Keratinocyte (primary cell): Measurements from ENCODE around the gene HOXD10. TPM values are rescaled to one million over a fixed set of nuclear protein-coding genes. Genes with fewer than 3 reads are reported as not detected.

Experiments used
- DNase-seq: peaks from one replicate; pipeline ENCODE4 v3.0.0-alpha.2; 2011; ENCODE audit warnings: low read depth, missing footprints, low spot score
- FAIRE-seq: peaks from 2 replicates; lab custom pipeline; 2011; peaks lifted over from hg19 to GRCh38; lab: Jason Lieb, UNC
- H2AFZ ChIP-seq: 2 replicates; pipeline ENCODE4 v1.6.0; 2012; ENCODE audit warnings: low read length, control low read depth, inconsistent platforms; ENCODE audit not compliant: control insufficient read depth
- H3K27ac ChIP-seq: 2 replicates; pipeline ENCODE4 v1.5.1; 2011; ENCODE audit warnings: low read length; ENCODE audit not compliant: control insufficient read depth, insufficient read depth
- H3K27me3 ChIP-seq: 3 replicates; pipeline ENCODE4 v1.6.0; 2011; ENCODE audit warnings: low read length; ENCODE audit not compliant: control insufficient read depth, insufficient read depth; ENCODE audit errors: extremely low read depth
- H3K36me3 ChIP-seq, 2 experiments: 2 replicates in 1 of 2; 3 replicates in 1 of 2; pipeline ENCODE4 v1.5.1; 2011; ENCODE audit warnings: low read length in 2 of 2, mild to moderate bottlenecking in 1 of 2; ENCODE audit not compliant: control insufficient read depth in 2 of 2, insufficient read depth in 2 of 2; ENCODE audit errors: extremely low read depth in 1 of 2
- H3K4me1 ChIP-seq: 3 replicates; pipeline ENCODE4 v1.5.1; 2011; ENCODE audit warnings: low read length; ENCODE audit not compliant: control insufficient read depth, insufficient read depth; ENCODE audit errors: extremely low read depth
- H3K4me2 ChIP-seq: 3 replicates; pipeline ENCODE4 v1.6.0; 2011; ENCODE audit warnings: low read depth, low read length; ENCODE audit not compliant: control insufficient read depth, insufficient read depth; ENCODE audit errors: extremely low read depth
- H3K4me3 ChIP-seq, 3 experiments: fragments of 200-600 bp in 1 of 3; sonication (generic) in 1 of 3; 2 replicates in 2 of 3; 3 replicates in 1 of 3; pipeline ENCODE4 v1.5.1; 2011 to 2016; ENCODE audit warnings: low read length in 3 of 3, mild to moderate bottlenecking in 3 of 3, control low read depth in 2 of 3, inconsistent platforms in 1 of 3, low read depth in 1 of 3, mixed read lengths in 1 of 3, mixed run types in 1 of 3, moderate library complexity in 1 of 3; ENCODE audit not compliant: control insufficient read depth in 2 of 3, insufficient read depth in 2 of 3; ENCODE audit errors: extremely low read depth in 1 of 3
- H3K79me2 ChIP-seq: 2 replicates; pipeline ENCODE4 v1.6.0; 2012; ENCODE audit warnings: low read length; ENCODE audit not compliant: control insufficient read depth, insufficient read depth
- H3K9ac ChIP-seq: 3 replicates; pipeline ENCODE4 v1.6.0; 2011; ENCODE audit warnings: low read length; ENCODE audit not compliant: control insufficient read depth, insufficient read depth; ENCODE audit errors: extremely low read depth
- H3K9me1 ChIP-seq: 3 replicates; pipeline ENCODE4 v1.6.0; 2011; ENCODE audit warnings: low read length; ENCODE audit not compliant: control insufficient read depth, insufficient read depth; ENCODE audit errors: extremely low read depth
- H3K9me3 ChIP-seq: 2 replicates; pipeline ENCODE4 v1.5.1; 2012; ENCODE audit warnings: low read depth, low read length; ENCODE audit not compliant: control insufficient read depth
- H4K20me1 ChIP-seq: 3 replicates; pipeline ENCODE4 v1.6.0; 2011; ENCODE audit warnings: low read length; ENCODE audit not compliant: control insufficient read depth, insufficient read depth; ENCODE audit errors: extremely low read depth
- EZH2 ChIP-seq: IDR thresholded peaks from one replicate; pipeline ENCODE4 v1.6.1; 2012; ENCODE audit warnings: inconsistent platforms, mild to moderate bottlenecking, low read length, moderate library complexity
- dilution Hi-C: fragments of 300-500 bp; cut with MboI; formaldehyde crosslinking; loops from one replicate; pipeline ENCODE4 v1.7.0; 2020; ENCODE audit warnings: low sequenced_read_pairs; ENCODE audit not compliant: extremely low pct_ligation_motif_present
- polyA plus RNA-seq, 5 experiments: library from polyadenylated mRNA; depleted of rRNA in 3 of 5; stranded (reverse) in 3 of 5; stranded (forward) in 1 of 5; unstranded in 1 of 5; fragments of >200 nt; gene quantifications; 1 replicate in 1 of 5; 2 replicates in 3 of 5; 3 replicates in 1 of 5; pipeline versions ENCODE4 v1.2.1 to v1.2.3, GENCODE V29; 2011 to 2012; ENCODE audit warnings: missing spikeins in 2 of 5, low read depth in 1 of 5, low replicate concordance in 1 of 5
- TF ChIP-seq, protein P1 (sequence below), 3 experiments: IDR thresholded peaks in 1 of 3; conservative IDR thresholded peaks in 1 of 3; optimal IDR thresholded peaks in 1 of 3; 2 replicates in 2 of 3; 3 replicates in 1 of 3; pipeline versions ENCODE3 to v1.5.1; 2011; ENCODE audit warnings: low read length in 3 of 3, mild to moderate bottlenecking in 3 of 3, moderate library complexity in 2 of 3, control low read depth in 1 of 3, inconsistent platforms in 1 of 3; ENCODE audit not compliant: insufficient read depth in 2 of 3; ENCODE audit errors: extremely low read depth in 1 of 3

HOXD10 gene
- polyA plus RNA-seq, 1 donor (not counting 4 experiments of a cell fraction or from before 2014, with no cell fraction given): not detected

DNA sequence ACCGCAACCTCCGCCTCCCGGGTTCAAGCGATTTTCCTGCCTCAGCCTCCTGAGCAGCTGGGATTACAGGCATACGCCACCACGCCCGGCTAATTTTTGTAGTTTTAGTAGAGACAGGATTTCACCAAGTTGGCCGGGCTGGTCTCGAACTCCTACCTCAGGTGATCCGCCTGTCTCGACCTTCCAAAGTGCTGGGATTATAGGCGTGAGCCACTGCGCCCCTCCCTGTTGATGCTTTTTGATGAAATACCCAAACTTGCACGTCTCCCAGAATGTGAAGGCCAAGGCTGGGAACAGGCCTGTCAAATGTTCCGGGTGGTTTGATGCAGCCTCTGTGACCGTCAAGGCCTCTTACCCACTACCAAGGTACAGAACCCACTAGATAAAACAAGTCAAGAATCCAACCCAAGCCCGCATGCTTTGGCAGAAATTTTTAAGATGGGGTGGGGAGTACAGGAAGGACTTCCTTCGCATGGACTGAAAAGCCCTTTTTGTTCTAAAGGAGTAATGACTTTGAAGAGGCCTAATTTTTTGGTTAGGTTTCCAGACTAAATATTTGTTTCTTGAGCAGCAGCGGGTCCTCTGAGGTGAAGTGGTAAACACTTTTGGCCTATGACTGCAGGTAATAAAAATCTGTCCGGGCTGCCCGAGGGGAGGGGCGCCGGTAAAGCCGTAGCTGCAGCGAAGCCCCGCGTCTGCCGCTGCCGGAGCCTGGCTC is 29.1 kb upstream of the HOXD10 start:
- Histone ChIP-seq H3K9ac (no peak overlapping the region), H2AFZ (no peak overlapping the region), H3K27ac (no peak overlapping the region), H3K36me3 (no peaks in the 10 kb centered on the region), H4K20me1 (peaks cover 3% of the 10 kb centered on the region), H3K4me2 (no peak overlapping the region), H3K9me1 (no peaks in the 10 kb centered on the region), H3K9me3 (peaks cover 2% of the 10 kb centered on the region), H3K79me2 (no peaks in the 10 kb centered on the region), H3K27me3 (peaks cover 100% of the 10 kb centered on the region), H3K4me1 (no peaks in the 10 kb centered on the region), H3K4me3 (no peak overlapping the region)
- TF ChIP-seq EZH2: no peak
- TF ChIP-seq, protein P1, sequence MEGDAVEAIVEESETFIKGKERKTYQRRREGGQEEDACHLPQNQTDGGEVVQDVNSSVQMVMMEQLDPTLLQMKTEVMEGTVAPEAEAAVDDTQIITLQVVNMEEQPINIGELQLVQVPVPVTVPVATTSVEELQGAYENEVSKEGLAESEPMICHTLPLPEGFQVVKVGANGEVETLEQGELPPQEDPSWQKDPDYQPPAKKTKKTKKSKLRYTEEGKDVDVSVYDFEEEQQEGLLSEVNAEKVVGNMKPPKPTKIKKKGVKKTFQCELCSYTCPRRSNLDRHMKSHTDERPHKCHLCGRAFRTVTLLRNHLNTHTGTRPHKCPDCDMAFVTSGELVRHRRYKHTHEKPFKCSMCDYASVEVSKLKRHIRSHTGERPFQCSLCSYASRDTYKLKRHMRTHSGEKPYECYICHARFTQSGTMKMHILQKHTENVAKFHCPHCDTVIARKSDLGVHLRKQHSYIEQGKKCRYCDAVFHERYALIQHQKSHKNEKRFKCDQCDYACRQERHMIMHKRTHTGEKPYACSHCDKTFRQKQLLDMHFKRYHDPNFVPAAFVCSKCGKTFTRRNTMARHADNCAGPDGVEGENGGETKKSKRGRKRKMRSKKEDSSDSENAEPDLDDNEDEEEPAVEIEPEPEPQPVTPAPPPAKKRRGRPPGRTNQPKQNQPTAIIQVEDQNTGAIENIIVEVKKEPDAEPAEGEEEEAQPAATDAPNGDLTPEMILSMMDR (optimal IDR thresholded peaks at IDR 0.05 in 1 of 3, IDR thresholded peaks at IDR 0.05 in 1 of 3, conservative IDR thresholded peaks at IDR 0.05 in 1 of 3; ENCODE audit: extremely low read depth in 1 of 3, insufficient read depth in 2 of 3, low read length in 3 of 3): no peak
- dilution Hi-C loops: no loop called here
- FAIRE-seq (no peak), DNase-seq (no peak)

DNA sequence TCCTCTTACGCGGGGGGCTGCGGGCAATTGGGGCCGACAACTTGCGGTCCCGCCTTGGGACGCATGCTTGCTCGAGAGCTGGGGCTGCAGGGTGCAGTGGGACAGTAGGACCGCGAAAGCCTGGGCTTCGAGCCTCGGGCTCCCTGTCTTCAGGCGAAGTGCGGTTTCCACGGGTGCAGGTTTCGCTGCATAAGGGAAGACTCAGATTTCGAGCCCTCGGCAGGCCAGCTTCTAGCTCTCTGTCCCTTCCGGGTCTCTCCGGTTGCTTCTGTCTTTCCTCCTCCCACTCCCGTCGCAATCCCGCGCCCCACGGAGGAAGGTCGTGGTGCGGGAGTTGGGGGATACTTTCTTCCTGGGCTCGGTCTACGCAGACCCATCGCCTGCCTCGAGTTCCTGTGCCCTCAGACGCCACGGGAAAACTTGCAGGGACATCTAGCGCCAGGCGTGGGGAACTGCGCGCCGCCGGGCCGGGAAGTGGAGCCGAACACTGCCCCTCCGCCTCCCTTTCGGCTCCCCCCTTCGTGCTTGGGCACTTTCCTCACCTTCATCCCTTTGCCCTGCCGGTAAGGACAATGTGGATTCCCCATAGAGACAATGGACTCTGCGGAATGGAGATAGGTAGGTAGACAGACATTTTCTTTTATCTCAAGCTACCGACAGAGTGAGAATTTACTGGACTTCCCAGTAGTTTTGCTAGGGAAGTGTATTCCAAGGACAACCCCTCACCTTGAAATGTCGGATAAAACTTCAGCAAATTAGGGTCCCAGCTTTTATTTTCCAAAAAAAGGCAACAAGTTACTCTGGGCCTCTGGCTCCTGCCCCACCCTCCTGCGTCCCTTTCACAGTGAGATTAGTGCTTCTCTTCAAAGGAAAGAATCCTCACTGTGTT is 28.3 kb upstream of the HOXD10 start:
- no peak for DNase-seq
- FAIRE-seq: no peak
- H3K36me3 ChIP-seq: no peaks in the 10 kb centered on the region
- H3K79me2 ChIP-seq: no peaks in the 10 kb centered on the region
- no peak overlapping the region for H3K4me3 ChIP-seq
- dilution Hi-C loops: no loop called here
- H3K27me3 ChIP-seq: peaks cover 100% of the 10 kb centered on the region
- H4K20me1 ChIP-seq: peaks cover 3% of the 10 kb centered on the region
- no peak overlapping the region for H3K9ac ChIP-seq
- no peak overlapping the region for H3K27ac ChIP-seq
- peak; percentile 81 for TF ChIP-seq EZH2
- TF ChIP-seq, protein P1 (optimal IDR thresholded peaks at IDR 0.05 in 1 of 3, IDR thresholded peaks at IDR 0.05 in 1 of 3, conservative IDR thresholded peaks at IDR 0.05 in 1 of 3; ENCODE audit: extremely low read depth in 1 of 3, insufficient read depth in 2 of 3, low read length in 3 of 3): peak; percentile 55 to 89 (median 75)
- peaks cover 2% of the 10 kb centered on the region for H3K9me3 ChIP-seq
- H2AFZ ChIP-seq: no peak overlapping the region
- H3K4me1 ChIP-seq: no peaks in the 10 kb centered on the region
- H3K9me1 ChIP-seq: no peaks in the 10 kb centered on the region
- no peak overlapping the region for H3K4me2 ChIP-seq
